Trophoblast cell (in vitro differentiated cells and primary cell): ENCODE data around the gene RADX.

Source experiments
- DNase-seq, 2 donors: peaks; one replicate each; pipeline ENCODE4 v3.0.0-alpha.2; 2016
- H2AFZ ChIP-seq: 2 replicates; pipeline ENCODE4 v1.6.1; 2013; ENCODE audit warnings: low read length, moderate library complexity, mild to moderate bottlenecking; ENCODE audit not compliant: insufficient read depth, poor library complexity
- H2AK5ac ChIP-seq: 2 replicates; pipeline ENCODE4 v1.6.1; 2013; ENCODE audit warnings: mild to moderate bottlenecking, low read length
- H2BK120ac ChIP-seq: 2 replicates; pipeline ENCODE4 v1.6.1; 2013; ENCODE audit warnings: low read length, mild to moderate bottlenecking, moderate library complexity; ENCODE audit not compliant: insufficient read depth, poor library complexity
- H2BK12ac ChIP-seq: 2 replicates; pipeline ENCODE4 v1.6.1; 2013; ENCODE audit warnings: mild to moderate bottlenecking, low read length, moderate library complexity
- H2BK5ac ChIP-seq: 2 replicates; pipeline ENCODE4 v1.6.1; 2013; ENCODE audit warnings: low read length, low read depth, moderate library complexity, mild to moderate bottlenecking; ENCODE audit not compliant: poor library complexity
- H3K14ac ChIP-seq: 2 replicates; pipeline ENCODE4 v1.6.1; 2013; ENCODE audit warnings: mild to moderate bottlenecking, low read length
- H3K18ac ChIP-seq: 2 replicates; pipeline ENCODE4 v1.6.1; 2013; ENCODE audit warnings: mild to moderate bottlenecking, low read length
- H3K23ac ChIP-seq: 2 replicates; pipeline ENCODE4 v1.6.1; 2013; ENCODE audit warnings: low read length
- H3K27ac ChIP-seq: 2 replicates; pipeline ENCODE4 v1.5.1; 2013; ENCODE audit warnings: low read depth, mild to moderate bottlenecking, inconsistent platforms, low read length, moderate library complexity
- H3K27me3 ChIP-seq: 2 replicates; pipeline ENCODE4 v1.6.1; 2013; ENCODE audit warnings: inconsistent platforms, mild to moderate bottlenecking, low read length, moderate library complexity; ENCODE audit not compliant: insufficient read depth
- H3K36me3 ChIP-seq, 2 experiments: 1 replicate in 1 of 2; 2 replicates in 1 of 2; pipeline ENCODE4 v1.6.1; 2013; ENCODE audit warnings: low read length in 2 of 2, mild to moderate bottlenecking in 2 of 2, moderate library complexity in 1 of 2; ENCODE audit not compliant: insufficient read depth in 2 of 2, control insufficient read depth in 1 of 2
- H3K4ac ChIP-seq: 2 replicates; pipeline ENCODE4 v1.6.1; 2013; ENCODE audit warnings: low read depth, mild to moderate bottlenecking, low read length, moderate library complexity
- H3K4me1 ChIP-seq, 2 experiments: 1 replicate in 1 of 2; 2 replicates in 1 of 2; pipeline ENCODE4 v1.6.1; 2013; ENCODE audit warnings: low read length in 2 of 2, mild to moderate bottlenecking in 2 of 2, moderate library complexity in 1 of 2; ENCODE audit not compliant: insufficient read depth in 2 of 2, control insufficient read depth in 1 of 2
- H3K4me2 ChIP-seq: 2 replicates; pipeline ENCODE4 v1.6.1; 2013; ENCODE audit warnings: inconsistent platforms, mild to moderate bottlenecking, low read length, moderate library complexity
- H3K4me3 ChIP-seq: 2 replicates; pipeline ENCODE4 v1.5.1; 2013; ENCODE audit warnings: mild to moderate bottlenecking, low read depth, low read length, inconsistent platforms
- H3K79me1 ChIP-seq: one replicate; pipeline ENCODE4 v1.6.1; 2013; ENCODE audit warnings: low read length
- H3K79me2 ChIP-seq: 2 replicates; pipeline ENCODE4 v1.6.1; 2013; ENCODE audit warnings: low read length, mild to moderate bottlenecking; ENCODE audit not compliant: control insufficient read depth, insufficient read depth, poor library complexity
- H3K9ac ChIP-seq: 2 replicates; pipeline ENCODE4 v1.6.1; 2013; ENCODE audit warnings: mild to moderate bottlenecking, low read length
- H3K9me3 ChIP-seq: 2 replicates; pipeline ENCODE4 v1.6.1; 2013; ENCODE audit warnings: low read depth, mild to moderate bottlenecking, control low read depth, inconsistent platforms, low read length; ENCODE audit not compliant: insufficient read depth
- H4K12ac ChIP-seq: 2 replicates; pipeline ENCODE4 v1.6.1; 2013; ENCODE audit warnings: low read depth, mild to moderate bottlenecking, low read length, moderate library complexity
- H4K8ac ChIP-seq: 2 replicates; pipeline ENCODE4 v1.6.1; 2013; ENCODE audit warnings: low read depth, mild to moderate bottlenecking, low read length, moderate library complexity
- H4K91ac ChIP-seq: one replicate; pipeline ENCODE4 v1.6.1; 2013; ENCODE audit warnings: low read depth, mild to moderate bottlenecking, low read length, moderate library complexity
- WGBS: extraction: QIAGEN DNeasy Blood & Tissue Kit; methylation state at CpG from one replicate; pipeline ENCODE4 v1.1.7; 2013; ENCODE audit warnings: missing lambda C conversion rate; ENCODE audit not compliant: insufficient read length, insufficient coverage; ENCODE audit errors: extremely low coverage; 5-methylcytosine and 5-hydroxymethylcytosine counted together

RADX gene

GRCh38 chrX:106698693-106699092, 86.9 kb downstream of the RADX start:
- Histone ChIP-seq H4K91ac (no peak overlapping the region), H3K4me3 (no peak overlapping the region), H2BK12ac (no peak overlapping the region), H4K8ac (no peak overlapping the region), H3K14ac (no peak overlapping the region), H2AK5ac (no peak overlapping the region), H3K23ac (no peak overlapping the region), H3K27me3 (no peaks in the 10 kb centered on the region), H3K79me2 (no peaks in the 10 kb centered on the region), H3K4me1 (no peaks in the 10 kb centered on the region), H2AFZ (no peak overlapping the region), H2BK120ac (no peak overlapping the region), H3K79me1 (no peaks in the 10 kb centered on the region), H3K27ac (no peak overlapping the region), H3K9ac (no peak overlapping the region), H3K4me2 (no peak overlapping the region), H4K12ac (no peak overlapping the region), H3K9me3 (no peaks in the 10 kb centered on the region), H3K36me3 (no peaks in the 10 kb centered on the region), H3K18ac (no peak overlapping the region), H3K4ac (no peak overlapping the region), H2BK5ac (no peak overlapping the region)
- no CpG with 5 or more reads among the region's 3 CpGs for WGBS
- no peak for DNase-seq

- H3K27me3 ChIP-seq: no peaks in the 10 kb centered on the region
- no peak overlapping the region for H3K18ac ChIP-seq
- no peak overlapping the region for H3K27ac ChIP-seq
- H4K12ac ChIP-seq: no peak overlapping the region
- no peak overlapping the region for H3K4me3 ChIP-seq
- no peak overlapping the region for H2AK5ac ChIP-seq
- DNase-seq: no peak
- H2AFZ ChIP-seq: no peak overlapping the region
- no CpG with 5 or more reads among the region's 1 CpG for WGBS
- no peaks in the 10 kb centered on the region for H3K36me3 ChIP-seq
- no peak overlapping the region for H4K8ac ChIP-seq
- H4K91ac ChIP-seq: no peak overlapping the region
- H3K23ac ChIP-seq: no peak overlapping the region
- H3K4me1 ChIP-seq: no peaks in the 10 kb centered on the region
- H3K9ac ChIP-seq: no peak overlapping the region
- no peaks in the 10 kb centered on the region for H3K79me1 ChIP-seq
- no peak overlapping the region for H3K4ac ChIP-seq
- no peaks in the 10 kb centered on the region for H3K79me2 ChIP-seq
- H3K4me2 ChIP-seq: no peak overlapping the region
- no peaks in the 10 kb centered on the region for H3K9me3 ChIP-seq
- H2BK5ac ChIP-seq: no peak overlapping the region
- no peak overlapping the region for H2BK12ac ChIP-seq
- H3K14ac ChIP-seq: no peak overlapping the region
- H2BK120ac ChIP-seq: no peak overlapping the region
Measured at GRCh38 chrX:106702636-106703035, 90.9 kb downstream of the RADX start.

- no peaks in the 10 kb centered on the region for H3K36me3 ChIP-seq
- DNase-seq: no peak
- no peaks in the 10 kb centered on the region for H3K79me1 ChIP-seq
- H3K23ac ChIP-seq: no peak overlapping the region
- no peak overlapping the region for H2AK5ac ChIP-seq
- no peaks in the 10 kb centered on the region for H3K9me3 ChIP-seq
- no peak overlapping the region for H2BK12ac ChIP-seq
- H3K4me1 ChIP-seq: no peaks in the 10 kb centered on the region
- H3K14ac ChIP-seq: no peak overlapping the region
- H3K79me2 ChIP-seq: no peaks in the 10 kb centered on the region
- no peak overlapping the region for H3K4me3 ChIP-seq
- H4K12ac ChIP-seq: no peak overlapping the region
- no peak overlapping the region for H3K4ac ChIP-seq
- H3K4me2 ChIP-seq: no peak overlapping the region
- no peak overlapping the region for H4K8ac ChIP-seq
- H3K18ac ChIP-seq: no peak overlapping the region
- no peak overlapping the region for H2AFZ ChIP-seq
- H2BK120ac ChIP-seq: no peak overlapping the region
- H3K27ac ChIP-seq: no peak overlapping the region
- no peak overlapping the region for H2BK5ac ChIP-seq
- no peak overlapping the region for H4K91ac ChIP-seq
- no peaks in the 10 kb centered on the region for H3K27me3 ChIP-seq
- no CpG with 5 or more reads among the region's 3 CpGs for WGBS
- H3K9ac ChIP-seq: no peak overlapping the region
Measured at GRCh38 chrX:106706466-106706865, 94.7 kb downstream of the RADX start.

- Histone ChIP-seq H2BK5ac (no peak overlapping the region), H3K14ac (no peak overlapping the region), H3K9me3 (no peaks in the 10 kb centered on the region), H3K36me3 (no peaks in the 10 kb centered on the region), H3K4me1 (no peaks in the 10 kb centered on the region), H3K23ac (no peak overlapping the region), H4K91ac (no peak overlapping the region), H3K18ac (no peak overlapping the region), H3K9ac (no peak overlapping the region), H3K4me3 (no peak overlapping the region), H3K79me1 (no peaks in the 10 kb centered on the region), H3K27ac (no peak overlapping the region), H2AK5ac (no peak overlapping the region), H2AFZ (no peak overlapping the region), H3K79me2 (no peaks in the 10 kb centered on the region), H4K8ac (no peak overlapping the region), H2BK12ac (no peak overlapping the region), H3K4ac (no peak overlapping the region), H3K27me3 (no peaks in the 10 kb centered on the region), H3K4me2 (no peak overlapping the region), H2BK120ac (no peak overlapping the region), H4K12ac (no peak overlapping the region)
- DNase-seq: no peak
- WGBS: no CpG with 5 or more reads among the region's 3 CpGs
Measured at GRCh38 chrX:106707771-106708454, 96.1 kb downstream of the RADX start.
